HG03460 (cell line): ENCODE measurements around the gene RHOD.

Experiments used
- ATAC-seq: cut with Tn5 transposase; IDR thresholded peaks from one replicate; pipeline ENCODE4 v1.9.1; 2021; ENCODE audit not compliant: unreplicated experiment

The RHOD gene

DNA sequence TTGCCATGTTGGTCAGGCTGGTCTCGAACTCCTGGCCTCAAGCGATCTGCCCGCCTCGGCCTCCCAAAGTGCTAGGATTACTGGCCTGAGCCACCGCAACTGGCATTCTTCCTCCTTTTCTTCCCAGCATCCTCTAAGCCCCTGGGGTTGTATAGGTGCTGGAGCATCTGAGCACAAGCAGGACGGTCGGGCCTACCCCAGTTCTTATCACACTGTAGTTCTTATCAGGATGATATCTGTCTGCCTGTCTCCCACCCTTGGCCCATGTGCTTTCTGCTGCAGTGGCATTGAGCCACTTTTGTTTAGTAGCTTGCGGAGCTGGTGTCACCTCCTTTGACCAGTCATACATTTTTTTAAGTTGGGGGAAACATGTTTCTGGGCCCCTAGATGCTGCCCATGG, 1.9 kb downstream of the RHOD start:
- ATAC-seq = no peak

GRCh38 chr11:67059671-67060070, 3.0 kb downstream of the RHOD start:
- ATAC-seq = no peak

- ATAC-seq = no peak
Measured at GRCh38 chr11:67060111-67060522, 3.5 kb downstream of the RHOD start.

DNA sequence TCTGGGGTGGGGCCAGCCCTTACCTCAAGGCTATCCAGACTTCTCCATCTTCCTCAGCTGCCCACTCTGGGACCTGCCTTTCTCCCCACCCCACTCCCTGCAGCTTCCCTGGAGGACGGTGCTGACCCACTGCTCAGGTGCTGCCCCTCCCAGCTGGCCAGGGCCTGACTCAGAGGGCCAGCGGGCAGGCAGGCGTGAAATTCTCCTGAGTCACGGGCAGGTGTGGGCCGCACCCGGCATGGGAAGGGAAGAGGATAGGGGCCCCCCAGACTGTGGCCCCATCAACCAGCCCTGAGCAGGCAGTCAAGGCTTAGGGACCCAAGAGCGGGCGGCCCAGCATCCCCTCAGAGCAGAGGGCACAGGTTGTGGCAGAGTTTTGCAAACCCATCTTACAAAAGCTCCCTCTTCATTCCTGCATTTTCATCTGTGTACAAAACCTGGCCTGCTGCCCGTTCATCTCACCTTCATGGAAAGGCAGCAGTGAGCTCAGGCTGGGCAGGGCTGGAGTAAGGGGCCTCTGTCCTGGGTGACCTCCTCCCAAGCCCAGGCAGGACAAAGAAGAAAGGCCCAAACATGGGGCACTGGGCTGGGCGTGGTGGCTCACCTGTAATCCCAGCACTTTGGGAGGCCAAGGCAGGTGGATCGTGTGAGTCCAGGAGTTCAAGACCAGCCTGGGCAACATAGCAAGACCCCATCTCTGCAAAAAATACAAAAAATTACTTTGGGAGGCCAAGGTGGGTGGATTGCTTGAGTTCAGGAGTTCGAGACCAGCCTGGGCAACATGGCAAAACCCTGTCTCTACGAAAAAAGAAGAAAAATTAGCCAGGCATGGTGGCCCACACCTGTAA, 6.1 kb downstream of the RHOD start:
- no peak for ATAC-seq

DNA sequence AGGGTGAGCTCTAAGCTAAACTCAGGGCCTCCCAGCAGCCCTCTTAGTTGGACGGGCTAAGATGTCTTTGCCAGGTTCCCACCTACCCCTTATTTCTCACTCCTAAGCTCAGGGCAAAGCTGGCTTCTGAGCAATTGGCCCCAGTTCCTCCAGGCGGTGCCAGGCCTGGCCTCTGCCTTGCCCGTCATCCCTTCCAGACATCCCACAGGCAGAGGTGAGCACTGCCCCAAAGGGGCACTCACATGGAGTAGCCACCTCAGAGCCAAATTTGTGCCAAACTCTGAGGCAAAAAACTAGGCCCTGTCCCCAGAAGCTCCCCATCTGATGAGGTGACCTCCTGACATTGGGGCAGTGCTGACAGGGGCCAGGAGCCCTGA, 9.7 kb downstream of the RHOD start:
- no peak for ATAC-seq

- no peak for ATAC-seq
Measured at GRCh38 chr11:67071420-67072284, 15.0 kb downstream of the RHOD start.

DNA sequence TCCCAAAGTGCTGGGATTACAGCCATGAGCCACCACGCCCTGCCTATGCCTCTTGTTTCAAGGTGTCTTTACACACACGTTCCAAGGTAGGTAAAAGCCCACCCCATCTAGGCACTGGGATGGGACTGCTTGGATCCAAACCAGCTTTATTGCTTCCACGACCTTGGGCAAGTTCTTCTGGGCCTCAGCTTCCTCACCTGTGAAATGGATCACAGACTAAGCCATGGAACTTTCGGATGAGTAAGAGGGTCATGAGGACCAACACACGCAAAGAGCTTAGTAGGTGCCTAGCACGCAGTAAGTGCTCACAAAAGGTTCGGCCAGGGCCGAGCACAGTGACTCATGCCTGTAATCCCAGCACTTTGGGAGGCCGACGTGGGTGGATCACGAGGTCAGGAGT, 15.6 kb downstream of the RHOD start:
- no peak for ATAC-seq

GRCh38 chr11:67073908-67074307, 17.3 kb downstream of the RHOD start:
- ATAC-seq = no peak

DNA sequence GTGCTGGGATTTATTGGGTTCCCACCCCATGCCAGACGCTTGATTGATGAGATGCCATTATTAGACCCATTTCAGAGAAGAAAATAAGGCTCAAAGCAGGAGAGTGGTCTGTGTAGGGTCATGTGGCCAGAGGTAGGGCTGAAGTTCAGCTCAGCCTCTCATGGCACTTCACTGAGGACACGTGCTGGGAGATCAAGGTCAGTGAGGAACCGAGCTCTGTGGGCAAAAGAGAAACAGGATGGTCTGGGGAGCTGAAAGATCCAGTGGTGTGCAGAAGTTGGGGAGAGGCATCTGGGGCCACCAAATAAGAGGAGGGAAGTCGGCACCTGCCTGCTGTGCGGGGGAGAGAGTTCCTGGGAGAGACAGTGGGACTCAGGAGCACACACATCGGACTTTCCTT, 19.6 kb downstream of the RHOD start:
- ATAC-seq = no peak

- no peak for ATAC-seq
Measured at GRCh38 chr11:67079065-67079705, 22.5 kb downstream of the RHOD start.

DNA sequence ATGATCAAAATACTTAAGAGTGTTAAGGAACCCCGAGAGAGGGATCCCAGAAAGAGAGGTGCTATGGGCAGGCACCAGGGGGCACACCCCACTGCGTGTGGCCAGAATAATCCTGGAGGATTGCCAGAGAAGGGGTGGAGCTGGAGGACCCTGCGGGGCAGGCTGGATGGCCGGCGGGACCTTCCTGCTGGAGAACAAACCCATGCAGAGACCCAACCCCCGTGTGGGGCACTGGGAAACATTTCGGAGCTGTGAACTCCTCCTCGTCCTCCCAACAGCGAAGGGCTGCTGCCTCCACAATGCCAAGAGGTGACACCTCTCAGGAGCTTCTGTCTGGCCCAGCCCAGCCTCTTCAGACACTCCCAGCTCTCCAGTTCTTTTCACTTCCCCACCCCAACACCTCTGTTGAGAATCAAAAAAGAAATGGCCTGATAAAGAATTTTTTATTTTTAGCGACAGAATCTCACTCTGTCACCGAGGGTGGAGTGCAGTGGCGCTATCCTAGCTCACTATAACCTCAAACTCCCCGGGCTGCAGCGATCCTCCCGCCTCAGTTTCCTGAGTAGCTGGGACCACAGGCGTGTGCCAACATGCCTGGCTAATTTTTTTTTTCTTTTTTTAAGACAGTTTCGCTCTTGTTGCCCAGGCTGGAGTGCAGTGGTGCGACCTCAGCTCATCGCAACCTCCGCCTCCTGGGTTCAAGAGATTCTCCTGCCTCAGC, 25.6 kb downstream of the RHOD start:
- no peak for ATAC-seq

- no peak for ATAC-seq
Measured at GRCh38 chr11:67083786-67084366, 27.2 kb downstream of the RHOD start.

DNA sequence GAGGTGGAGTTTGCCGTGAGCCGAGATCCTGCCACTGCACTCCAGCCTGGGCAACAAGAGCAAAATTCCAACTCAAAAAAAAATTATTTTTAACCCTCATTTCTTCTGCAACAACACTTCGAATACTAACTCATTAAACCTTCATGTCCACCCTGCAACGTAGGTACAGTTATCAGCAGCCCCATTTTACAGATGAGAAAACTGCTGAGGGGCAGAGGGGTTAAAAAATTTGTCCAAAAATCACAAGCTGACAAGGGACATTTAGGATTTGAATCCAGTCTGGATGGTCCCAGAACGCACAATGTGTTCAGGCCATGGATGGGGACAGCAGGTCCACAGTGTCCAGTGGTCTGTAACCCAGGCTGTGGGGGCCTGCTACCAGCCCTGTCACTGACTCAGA, 29.0 kb downstream of the RHOD start:
- ATAC-seq = no peak

GRCh38 chr11:67090717-67091116, 34.1 kb downstream of the RHOD start:
- no peak for ATAC-seq

DNA sequence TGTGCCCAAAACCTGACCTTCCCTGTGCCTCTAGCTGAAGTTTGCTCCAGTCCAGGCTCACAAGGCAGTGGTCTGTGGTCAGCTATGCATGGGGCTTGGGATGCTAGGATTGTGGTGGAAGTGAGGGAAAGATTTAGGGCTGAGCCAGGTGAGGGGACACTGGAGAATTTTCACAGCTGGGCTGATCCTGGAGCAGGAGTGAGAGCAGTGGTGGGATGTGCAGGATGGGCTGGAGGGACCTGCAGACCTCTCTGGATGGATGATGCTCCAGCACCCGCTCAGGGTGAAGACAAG, 38.5 kb downstream of the RHOD start:
- no peak for ATAC-seq

DNA sequence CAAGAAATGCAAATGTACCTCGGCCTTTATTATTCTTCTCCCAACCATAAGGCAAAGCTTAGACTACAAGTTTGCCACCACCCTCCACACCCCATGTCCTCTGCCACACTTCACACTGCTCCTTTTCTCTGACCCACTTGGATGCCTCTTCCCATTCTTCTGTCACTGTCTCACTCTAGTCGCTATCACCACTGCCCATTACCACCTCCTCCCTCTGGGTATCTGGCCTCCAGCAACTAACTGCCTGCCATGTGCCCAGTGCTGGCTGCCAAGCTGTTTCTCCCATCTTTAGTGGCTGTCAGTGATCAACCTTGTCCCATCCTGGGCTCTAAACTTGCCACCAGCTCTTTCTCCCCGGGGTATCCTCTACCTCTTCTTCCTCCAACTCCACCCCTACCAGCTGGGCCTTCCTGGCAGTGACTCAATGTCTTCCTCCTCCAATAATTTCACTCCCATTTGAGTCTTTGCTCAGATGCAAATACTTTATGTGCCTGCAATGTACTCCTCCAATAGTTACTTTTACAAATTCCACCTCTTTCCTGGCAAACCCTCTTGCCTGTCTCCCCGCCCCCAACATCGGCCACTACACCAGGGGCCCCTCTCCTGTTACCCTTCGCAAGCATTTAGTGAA, 42.3 kb downstream of the RHOD start:
- ATAC-seq = no peak

DNA sequence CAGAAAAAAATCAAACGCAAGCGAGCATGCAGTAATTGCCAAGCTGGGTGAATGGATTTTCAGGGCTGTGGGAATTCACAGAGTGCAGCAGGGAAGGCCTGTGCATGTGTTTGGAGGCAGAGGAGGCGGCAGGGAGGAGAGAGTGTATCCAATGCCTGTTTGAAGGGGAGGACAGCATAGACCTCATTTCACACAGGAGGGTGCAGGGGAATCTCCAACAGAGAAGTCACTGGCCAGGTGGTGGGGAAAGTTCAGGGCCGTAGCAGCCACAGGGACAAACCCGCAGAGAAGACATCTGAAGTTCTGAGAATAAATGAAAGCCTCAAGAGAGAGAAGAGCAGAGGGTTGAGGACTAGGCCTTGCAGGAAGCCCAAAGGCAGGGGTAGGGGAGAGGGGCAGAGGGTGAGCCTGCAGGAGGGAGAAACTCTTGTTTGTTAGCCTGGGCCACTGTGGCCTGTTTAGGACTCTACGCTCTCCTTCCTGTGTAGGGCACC, 43.2 kb downstream of the RHOD start:
- no peak for ATAC-seq

- no peak for ATAC-seq
Measured at GRCh38 chr11:67102664-67103063, 46.0 kb downstream of the RHOD start.

- ATAC-seq = no peak
Measured at GRCh38 chr11:67105964-67106363, 49.3 kb downstream of the RHOD start.

DNA sequence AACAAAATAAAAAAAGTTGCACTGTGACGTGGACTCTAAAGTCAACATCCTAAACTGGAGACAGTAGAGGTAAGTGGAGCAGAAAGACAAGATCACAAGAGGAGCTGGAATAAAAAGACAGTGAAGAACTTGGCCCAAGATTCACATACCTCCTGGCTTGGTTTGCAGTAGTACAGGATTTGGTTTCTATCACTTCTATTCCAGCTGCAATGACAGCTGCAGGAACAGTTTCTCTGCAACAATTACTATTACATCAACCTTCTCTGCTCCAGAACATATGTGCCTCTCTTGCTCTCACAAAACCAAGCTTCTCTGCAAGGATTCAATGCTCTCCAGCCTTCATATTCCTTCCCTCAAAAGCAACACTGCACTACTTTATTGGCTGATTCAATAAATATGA, 54.6 kb downstream of the RHOD start:
- no peak for ATAC-seq
